GM23248 (cell line): ENCODE data around the gene WDR59.

ENCODE experiments used
- EZH2 ChIP-seq: fragments of 200-600 bp; sonication (generic); IDR thresholded peaks from 2 replicates; pipeline ENCODE4 v1.6.1; 2018; ENCODE audit warnings: antibody characterized with exemption, mild to moderate bottlenecking; ENCODE audit not compliant: insufficient read depth, poor library complexity, severe bottlenecking
- EZH2phosphoT487 ChIP-seq: fragments of 200-600 bp; sonication (generic); IDR thresholded peaks from 2 replicates; pipeline ENCODE4 v1.6.1; 2018; ENCODE audit warnings: antibody characterized with exemption, moderate library complexity, mild to moderate bottlenecking, low read depth; ENCODE audit not compliant: insufficient read depth

- TF ChIP-seq EZH2phosphoT487 (no peak), EZH2 (no peak)
These were observed 14.3 kb upstream of the WDR59 start for GRCh38 chr16:74999219-74999608.
